HFF-Myc (cell line): ENCODE data around the gene NDUFB1.

Source experiments
- DNase-seq: peaks from one replicate; pipeline ENCODE4 v3.0.0-alpha.2; 2011; ENCODE audit warnings: low read depth; ENCODE audit errors: extremely low read depth
- H3K4me3 ChIP-seq: replicated peaks from 2 replicates; pipeline ENCODE4 v1.5.1; 2011; ENCODE audit warnings: low read depth, mild to moderate bottlenecking, control low read depth, low read length
- CTCF ChIP-seq: IDR thresholded peaks from 2 replicates; pipeline ENCODE4 v1.5.1; 2012; ENCODE audit warnings: mild to moderate bottlenecking, low read depth, low read length, control low read depth; ENCODE audit errors: missing control alignments

The NDUFB1 gene

GRCh38 chr14:92121670-92122350 lies at the start of gene NDUFB1, which contains the start of gene CPSF2:
Gene NDUFB1 (minus strand): TSS chr14:92121706. CDS start chr14:92117637, 4,069 bp downstream.
Gene CPSF2 (plus strand): TSS chr14:92121969. CDS start chr14:92130985, 9,016 bp downstream.
- peak within 1 kb of the TSS; percentile 99 for H3K4me3 ChIP-seq
- DNase-seq: no peak
- no peak for TF ChIP-seq CTCF

GRCh38 chr14:92164958-92165357 lies 43.5 kb upstream of the NDUFB1 start:
- TF ChIP-seq CTCF: no peak
- DNase-seq: no peak
- H3K4me3 ChIP-seq: no peak overlapping the region

GRCh38 chr14:92161521-92161920 lies 40.0 kb upstream of the NDUFB1 start:
- DNase-seq: no peak

GRCh38 chr14:92160619-92161018 lies 39.1 kb upstream of the NDUFB1 start:
- no peak for DNase-seq
- no peak for TF ChIP-seq CTCF
- H3K4me3 ChIP-seq: no peak overlapping the region

More at GRCh38 chr14:92161521-92161920, 40.0 kb upstream of the NDUFB1 start:
- no peak overlapping the region for H3K4me3 ChIP-seq
- TF ChIP-seq CTCF: no peak

GRCh38 chr14:92154283-92154942 lies 32.9 kb upstream of the NDUFB1 start:
- no peak for TF ChIP-seq CTCF
- DNase-seq: no peak
- no peak overlapping the region for H3K4me3 ChIP-seq

GRCh38 chr14:92153581-92153980 lies 32.1 kb upstream of the NDUFB1 start:
- no peak for TF ChIP-seq CTCF
- DNase-seq: no peak
- H3K4me3 ChIP-seq: no peak overlapping the region
